Liver (tissue), 9 donors: ENCODE data around the gene ZNF548. TPM values are rescaled to one million over a fixed set of nuclear protein-coding genes. Genes with fewer than 3 reads are reported as not detected.

Experiments
- DNase-seq: peaks from one replicate; pipeline ENCODE4 v3.0.0-alpha.2; 2017; ENCODE audit warnings: low spot score
- H3K27ac ChIP-seq, 2 donors: one replicate each; pipeline ENCODE4 v1.7.0; 2013; ENCODE audit warnings: inconsistent platforms in 2 of 2, low read length in 2 of 2, control low read depth in 1 of 2, low read depth in 1 of 2, mild to moderate bottlenecking in 1 of 2
- H3K27me3 ChIP-seq, 4 donors: one replicate each; pipeline versions ENCODE4 v1.6.1 to v1.7.0; 2013; ENCODE audit warnings: low read length in 3 of 4, inconsistent platforms in 1 of 4, mild to moderate bottlenecking in 1 of 4, moderate library complexity in 1 of 4; ENCODE audit not compliant: control insufficient read depth in 4 of 4, insufficient read depth in 4 of 4
- H3K36me3 ChIP-seq, 4 donors: one replicate each; pipeline versions ENCODE4 v1.6.1 to v1.7.0; 2013; ENCODE audit warnings: low read length in 3 of 4, mild to moderate bottlenecking in 3 of 4, low read depth in 1 of 4, moderate library complexity in 1 of 4; ENCODE audit not compliant: control insufficient read depth in 4 of 4, insufficient read depth in 3 of 4
- H3K4me1 ChIP-seq, 4 donors: one replicate each; pipeline versions ENCODE4 v1.6.1 to v1.7.0; 2013; ENCODE audit warnings: low read length in 3 of 4, mild to moderate bottlenecking in 3 of 4, moderate library complexity in 1 of 4; ENCODE audit not compliant: control insufficient read depth in 4 of 4, insufficient read depth in 4 of 4
- H3K4me3 ChIP-seq, 3 donors: one replicate each; pipeline versions ENCODE4 v1.6.1 to v1.7.0; 2013; ENCODE audit warnings: low read length in 3 of 3, control low read depth in 1 of 3, low read depth in 1 of 3, mild to moderate bottlenecking in 1 of 3
- H3K9ac ChIP-seq, 2 donors: one replicate each; pipeline ENCODE4 v1.7.0; 2013; ENCODE audit warnings: low read length in 2 of 2, mild to moderate bottlenecking in 2 of 2, moderate library complexity in 2 of 2, control low read depth in 1 of 2, low read depth in 1 of 2
- H3K9me3 ChIP-seq, 4 donors: one replicate each; pipeline versions ENCODE4 v1.6.1 to v1.7.0; 2013; ENCODE audit warnings: low read length in 3 of 4; ENCODE audit not compliant: control insufficient read depth in 4 of 4
- ATF3 ChIP-seq: IDR thresholded peaks from 2 replicates; pipeline ENCODE4 v1.6.1; 2016; ENCODE audit warnings: antibody characterized with exemption
- CTCF ChIP-seq: fragments of 150-350 bp; IDR thresholded peaks from 2 replicates; pipeline ENCODE4 v1.5.1; 2017; ENCODE audit warnings: improper control_type of control experiment, low read depth, low read length; ENCODE audit not compliant: missing input control
- EGR1 ChIP-seq, 2 donors: IDR thresholded peaks; 2 replicates each; pipeline ENCODE4 v1.6.1; 2016 to 2018; ENCODE audit warnings: antibody characterized with exemption in 2 of 2, low read depth in 2 of 2
- FOXA2 ChIP-seq: IDR thresholded peaks from 2 replicates; pipeline ENCODE4 v1.6.1; 2016; ENCODE audit warnings: antibody characterized with exemption
- GABPA ChIP-seq, 2 donors: IDR thresholded peaks in 1 of 2; conservative IDR thresholded peaks in 1 of 2; 2 replicates each; pipeline ENCODE4 v1.6.1; 2016; ENCODE audit warnings: antibody characterized with exemption in 2 of 2, mild to moderate bottlenecking in 1 of 2, moderate library complexity in 1 of 2
- HNF4A ChIP-seq, 2 donors: conservative IDR thresholded peaks; 2 replicates each; pipeline ENCODE4 v1.6.1; 2016; ENCODE audit warnings: antibody characterized with exemption in 2 of 2, mild to moderate bottlenecking in 2 of 2
- HNF4G ChIP-seq: IDR thresholded peaks from 2 replicates; pipeline ENCODE4 v1.6.1; 2016; ENCODE audit warnings: antibody characterized with exemption
- JUND ChIP-seq, 2 donors: IDR thresholded peaks; 2 replicates each; pipeline ENCODE4 v1.6.1; 2016; ENCODE audit warnings: antibody characterized with exemption in 2 of 2
- MAX ChIP-seq: IDR thresholded peaks from 2 replicates; pipeline ENCODE4 v1.6.1; 2016; ENCODE audit warnings: antibody characterized with exemption
- NR2F2 ChIP-seq: IDR thresholded peaks from 2 replicates; pipeline ENCODE4 v1.6.1; 2016; ENCODE audit warnings: antibody characterized with exemption
- RAD21 ChIP-seq, 2 donors: IDR thresholded peaks; 2 replicates each; pipeline ENCODE4 v1.6.1; 2016; ENCODE audit warnings: antibody characterized with exemption in 2 of 2, mild to moderate bottlenecking in 2 of 2
- REST ChIP-seq: IDR thresholded peaks from 2 replicates; pipeline ENCODE4 v1.6.1; 2016; ENCODE audit warnings: antibody characterized with exemption, mild to moderate bottlenecking
- RXRA ChIP-seq, 2 donors: IDR thresholded peaks; 2 replicates each; pipeline ENCODE4 v1.6.1; 2017 to 2018; ENCODE audit warnings: antibody characterized with exemption in 2 of 2, mild to moderate bottlenecking in 1 of 2
- SP1 ChIP-seq: IDR thresholded peaks from 2 replicates; pipeline ENCODE4 v1.6.1; 2018; ENCODE audit warnings: antibody characterized with exemption, mild to moderate bottlenecking
- TAF1 ChIP-seq: conservative IDR thresholded peaks from 2 replicates; pipeline ENCODE4 v1.6.1; 2016; ENCODE audit warnings: antibody characterized with exemption, mild to moderate bottlenecking
- YY1 ChIP-seq: IDR thresholded peaks from 2 replicates; pipeline ENCODE4 v1.6.1; 2016; ENCODE audit warnings: antibody characterized with exemption, mild to moderate bottlenecking
- ZBTB33 ChIP-seq: IDR thresholded peaks from 2 replicates; pipeline ENCODE4 v1.6.1; 2016; ENCODE audit warnings: antibody characterized with exemption
- WGBS: extraction: QIAGEN DNeasy Blood & Tissue Kit; methylation state at CpG from one replicate; pipeline ENCODE4 v1.1.7; 2013; 5-methylcytosine and 5-hydroxymethylcytosine counted together
- polyA plus RNA-seq, 2 donors: library from polyadenylated mRNA; stranded (reverse) in 1 of 2; unstranded in 1 of 2; fragments of 200-250 nt in 1 of 2; fragments of >200 nt in 1 of 2; fragmentation: Nextera tagmentation in 1 of 2; extraction: Ambion mirVana in 1 of 2; gene quantifications; one replicate each; pipeline versions ENCODE4 v1.2.1 to v1.2.3, GENCODE V29; 2013 to 2015
- total RNA-seq, 2 donors: library from RNA; depleted of rRNA; stranded (reverse); fragments of >200 nt; gene quantifications; one replicate each; pipeline ENCODE4 v1.2.3, GENCODE V29; 2014
- donor health status: healthy.
- donor health status: healthy.
- donor health status: healthy.
- donor health status: healthy.
- donor health status: healthy.

The ZNF548 gene
- total and polyA plus RNA-seq, 4 donors, result 1.8 to 13.9 (median 5.3) TPM

- peaks cover 18 to 26% (median 23%) of the 10 kb centered on the region in 4 donors for H3K9me3 ChIP-seq
- peaks cover 0 to 11% (median 8%) of the 10 kb centered on the region in 4 donors for H3K4me1 ChIP-seq
- no peak overlapping the region for H3K9ac ChIP-seq
- H3K27me3 ChIP-seq, result no peaks in the 10 kb centered on the region
- peaks cover 2 to 12% (median 9%) of the 10 kb centered on the region in 4 donors for H3K36me3 ChIP-seq
- 71% methylated on average over 2 of the region's 2 CpGs for WGBS
- no peak for TF ChIP-seq JUND (IDR thresholded peaks at IDR 0.05)
- TF ChIP-seq REST, result no peak
- no peak for TF ChIP-seq FOXA2
- no peak for TF ChIP-seq RXRA (IDR thresholded peaks at IDR 0.05)
- peak overlapping the region; percentile 86 to 93 for H3K27ac ChIP-seq
- peak overlapping the region in 2 of 3 donors; percentile 88 to 93 for H3K4me3 ChIP-seq
- no peak for DNase-seq
Measured at GRCh38 chr19:57362419-57362818, 27.2 kb upstream of the ZNF548 start.

GRCh38 chr19:57362997-57363687 is 26.5 kb upstream of the ZNF548 start, which contains the start of the genes TRAPPC2B and ZNF547:
Gene TRAPPC2B, plus strand, starts transcription at chr19:57363551. Its CDS starts 1,283 bp downstream, at chr19:57364834.
Gene ZNF547, plus strand, starts transcription at chr19:57363551. Its CDS starts 5,005 bp downstream, at chr19:57368556.
- H3K9me3 ChIP-seq, result peaks cover 15 to 23% (median 20%) of the 10 kb centered on the region in 4 donors
- 1% methylated on average over 47 of the region's 47 CpGs for WGBS
- TF ChIP-seq NR2F2, result peak; percentile 42
- TF ChIP-seq GABPA (IDR thresholded peaks at IDR 0.05 in 1 of 2, conservative IDR thresholded peaks at IDR 0.05 in 1 of 2), result peak; percentile 95 to 99
- peak; percentile 91 for TF ChIP-seq YY1
- TF ChIP-seq TAF1, result peak; percentile 50
- peak in 1 of 2 donors; percentile 17 for TF ChIP-seq HNF4A (conservative IDR thresholded peaks at IDR 0.05)
- peak in 1 of 2 donors; percentile 86 for TF ChIP-seq EGR1 (IDR thresholded peaks at IDR 0.05; ENCODE audit: low read depth in 2 of 2)
- TF ChIP-seq SP1, result peak; percentile 68
- no peak for TF ChIP-seq FOXA2
- TF ChIP-seq RAD21 (IDR thresholded peaks at IDR 0.05), result peak; percentile 9 to 28
- peak; percentile 97 for TF ChIP-seq ZBTB33
- no peak for TF ChIP-seq CTCF
- TF ChIP-seq HNF4G, result no peak
- peak in 1 of 2 donors; percentile 52 for TF ChIP-seq JUND (IDR thresholded peaks at IDR 0.05)
- peak; percentile 97 for TF ChIP-seq MAX
- no peak for TF ChIP-seq REST
- TF ChIP-seq RXRA (IDR thresholded peaks at IDR 0.05), result peak; percentile 33 to 43
- no peak for TF ChIP-seq ATF3
- peak within 1 kb of the TSS; percentile 88 to 96 (median 89) for H3K4me3 ChIP-seq
- H3K9ac ChIP-seq, result peak within 1 kb of the TSS in 1 of 2 donors; percentile 64
- peaks cover 2 to 7% (median 3%) of the 10 kb centered on the region in 4 donors for H3K36me3 ChIP-seq
- H3K27me3 ChIP-seq, result no peaks in the 10 kb centered on the region
- DNase-seq, result peak; percentile 99
- peak within 1 kb of the TSS; percentile 86 to 93 for H3K27ac ChIP-seq
- peaks cover 0 to 11% (median 8%) of the 10 kb centered on the region in 4 donors for H3K4me1 ChIP-seq
